OCI-LY7 (cell line): ENCODE results near the gene MOGAT3. TPM values are rescaled to one million over a fixed set of nuclear protein-coding genes. Genes with fewer than 3 reads are reported as not detected.

ENCODE experiments used
- BruUV-seq: library from RNA; stranded (reverse); fragments of 400-500 nt; replicated peaks from 2 replicates; lab custom pipeline; 2021; lab: Mats Ljungman, UMichigan
- CTCF ChIA-PET: fragments of 300-600 bp; sonication (Branson Sonifier 250); formaldehyde crosslinking; loops from one replicate; lab custom pipeline; 2022; ENCODE audit warnings: antibody characterized with exemption; ENCODE audit not compliant: unreplicated experiment; lab: Charles Lee
- POLR2A ChIA-PET: fragments of 300-600 bp; sonication (Branson Sonifier 250); formaldehyde crosslinking; loops from one replicate; lab custom pipeline; 2022; ENCODE audit warnings: antibody characterized with exemption; lab: Charles Lee
- DNase-seq: peaks from one replicate; pipeline ENCODE4 v3.0.0-alpha.2; 2015; ENCODE audit warnings: low spot score
- H2AFZ ChIP-seq: fragments of 200-600 bp; sonication (generic), shearing (Covaris generic); 2 replicates; pipeline ENCODE4 v1.6.1; 2014; ENCODE audit warnings: mild to moderate bottlenecking, antibody characterized with exemption, low read length, moderate library complexity
- H3K27ac ChIP-seq: fragments of 200-600 bp; sonication (generic); 2 replicates; pipeline ENCODE4 v1.5.1; 2014; ENCODE audit warnings: mixed run types, low read depth, mild to moderate bottlenecking, moderate library complexity, low read length, inconsistent platforms; ENCODE audit not compliant: poor library complexity, severe bottlenecking
- H3K36me3 ChIP-seq: fragments of 200-600 bp; sonication (generic); 2 replicates; pipeline ENCODE4 v1.6.1; 2014; ENCODE audit warnings: mild to moderate bottlenecking, antibody characterized with exemption, low read length, moderate library complexity, mixed read lengths; ENCODE audit not compliant: insufficient read depth
- H3K4me1 ChIP-seq: fragments of 200-600 bp; sonication (generic); 2 replicates; pipeline ENCODE4 v1.5.1; 2014; ENCODE audit warnings: mild to moderate bottlenecking, low read length; ENCODE audit not compliant: insufficient read depth, poor library complexity, severe bottlenecking
- H3K4me2 ChIP-seq: fragments of 200-600 bp; sonication (generic); 2 replicates; pipeline ENCODE4 v1.6.1; 2014; ENCODE audit warnings: mild to moderate bottlenecking, low read length
- H3K4me3 ChIP-seq: fragments of 200-600 bp; sonication (generic); 2 replicates; pipeline ENCODE4 v1.5.1; 2014; ENCODE audit warnings: mild to moderate bottlenecking, low read depth, low read length; ENCODE audit not compliant: poor library complexity, severe bottlenecking
- H3K79me2 ChIP-seq: fragments of 200-600 bp; sonication (generic); 2 replicates; pipeline ENCODE4 v1.6.1; 2016; ENCODE audit warnings: low read depth, mild to moderate bottlenecking, low read length, moderate library complexity, mixed read lengths; ENCODE audit not compliant: insufficient read depth
- H3K9me2 ChIP-seq: fragments of 200-600 bp; sonication (generic); 2 replicates; pipeline ENCODE4 v1.6.1; 2016; ENCODE audit warnings: mild to moderate bottlenecking, low read length, mixed read lengths; ENCODE audit not compliant: insufficient read depth
- H3K9me3 ChIP-seq: fragments of 200-600 bp; sonication (generic); 2 replicates; pipeline ENCODE4 v1.6.1; 2014; ENCODE audit warnings: mild to moderate bottlenecking, mixed run types, low read length, mixed read lengths
- H4K20me1 ChIP-seq: fragments of 200-600 bp; sonication (generic); 2 replicates; pipeline ENCODE4 v1.6.1; 2014; ENCODE audit warnings: mild to moderate bottlenecking, antibody characterized with exemption, low read length, moderate library complexity, mixed read lengths; ENCODE audit not compliant: insufficient read depth
- EZH2phosphoT487 ChIP-seq: fragments of 200-600 bp; sonication (generic); IDR thresholded peaks from 2 replicates; pipeline ENCODE4 v1.6.1; 2018; ENCODE audit warnings: low read depth, borderline replicate concordance, mild to moderate bottlenecking, mixed run types, antibody characterized with exemption, low read length, moderate library complexity, mixed read lengths
- intact Hi-C: fragments of 100-400 bp; cut with micrococcal nuclease; formaldehyde crosslinking; loops from one replicate; pipeline ENCODE4 v1.10.0; 2022; ENCODE audit not compliant: unreplicated experiment
- total RNA-seq, 2 experiments: library from RNA; depleted of rRNA in 1 of 2; stranded (reverse); fragments of >200 nt in 1 of 2; shearing (Covaris generic) in 1 of 2; gene quantifications; 2 replicates each; pipeline ENCODE4 v1.2.3, GENCODE V29; 2014 to 2022
- TF ChIP-seq, protein P1 (sequence below): fragments of 200-600 bp; sonication (generic); conservative IDR thresholded peaks from 2 replicates; pipeline ENCODE4 v1.5.1; 2014; ENCODE audit warnings: mild to moderate bottlenecking, antibody characterized with exemption, low read length, moderate library complexity, mixed read lengths

Gene MOGAT3
- total RNA-seq, 2 experiments from 2014 or later, result not detected

DNA sequence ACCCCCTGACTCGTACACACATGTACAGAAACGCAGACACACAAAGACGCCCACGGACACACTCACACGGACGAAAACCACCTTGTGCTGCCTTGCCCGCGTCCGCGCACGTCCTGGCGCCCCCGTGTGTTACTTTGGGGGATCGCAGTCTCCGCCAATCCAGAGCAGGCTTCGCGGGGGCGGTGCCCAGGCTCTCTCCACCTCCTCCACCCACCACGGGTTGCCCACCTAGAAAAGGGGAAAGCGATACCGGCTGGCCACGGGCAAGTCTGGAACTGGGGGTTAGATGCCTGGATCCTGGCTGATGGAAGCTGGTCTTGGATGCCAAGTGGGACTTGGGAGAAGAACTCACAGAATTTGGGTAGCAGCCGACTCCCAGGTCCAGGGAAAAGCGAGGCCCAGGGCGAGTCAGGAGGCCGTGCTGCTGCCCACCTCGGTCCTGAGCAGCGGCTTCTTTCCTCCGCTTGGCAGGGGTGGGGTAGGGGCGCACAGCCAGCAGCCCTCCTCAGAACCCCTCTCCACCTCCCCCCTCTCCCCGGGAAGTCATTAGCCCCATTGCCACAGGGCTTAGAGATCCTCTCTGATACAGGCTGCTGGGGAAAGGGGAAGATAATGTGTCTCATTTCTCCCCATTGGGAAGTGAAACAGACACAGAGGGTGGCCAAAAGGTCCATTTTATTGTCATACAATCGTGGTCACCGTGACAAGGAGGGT is 30.8 kb downstream of the MOGAT3 start:
- CTCF ChIA-PET, result no interaction called here
- no TSS peak for BruUV-seq
- Histone ChIP-seq H4K20me1 (no peaks in the 10 kb centered on the region), H3K4me1 (peaks cover 26% of the 10 kb centered on the region), H3K9me2 (no peaks in the 10 kb centered on the region), H2AFZ (0 out of 2 replicates have a peak overlapping the region, but pooled peaks have one; percentile 31), H3K4me3 (no peak overlapping the region), H3K4me2 (peak overlapping the region; percentile 53), H3K79me2 (no peaks in the 10 kb centered on the region), H3K36me3 (no peaks in the 10 kb centered on the region), H3K27ac (no peak overlapping the region), H3K9me3 (no peaks in the 10 kb centered on the region)
- intact Hi-C loops, result loop anchor here (1.0 kb wide), 1 partner anchor 26 kb away; no protein-coding TSS in a partner anchor
- DNase-seq, result peak; percentile 69
- POLR2A ChIA-PET, result interaction anchor here (0.5 to 0.6 kb wide), 2 partner anchors 13 to 339 kb away, joined by 4 to 6 read pairs; no protein-coding TSS in a partner anchor
- TF ChIP-seq EZH2phosphoT487, result no peak
- TF ChIP-seq, protein P1, sequence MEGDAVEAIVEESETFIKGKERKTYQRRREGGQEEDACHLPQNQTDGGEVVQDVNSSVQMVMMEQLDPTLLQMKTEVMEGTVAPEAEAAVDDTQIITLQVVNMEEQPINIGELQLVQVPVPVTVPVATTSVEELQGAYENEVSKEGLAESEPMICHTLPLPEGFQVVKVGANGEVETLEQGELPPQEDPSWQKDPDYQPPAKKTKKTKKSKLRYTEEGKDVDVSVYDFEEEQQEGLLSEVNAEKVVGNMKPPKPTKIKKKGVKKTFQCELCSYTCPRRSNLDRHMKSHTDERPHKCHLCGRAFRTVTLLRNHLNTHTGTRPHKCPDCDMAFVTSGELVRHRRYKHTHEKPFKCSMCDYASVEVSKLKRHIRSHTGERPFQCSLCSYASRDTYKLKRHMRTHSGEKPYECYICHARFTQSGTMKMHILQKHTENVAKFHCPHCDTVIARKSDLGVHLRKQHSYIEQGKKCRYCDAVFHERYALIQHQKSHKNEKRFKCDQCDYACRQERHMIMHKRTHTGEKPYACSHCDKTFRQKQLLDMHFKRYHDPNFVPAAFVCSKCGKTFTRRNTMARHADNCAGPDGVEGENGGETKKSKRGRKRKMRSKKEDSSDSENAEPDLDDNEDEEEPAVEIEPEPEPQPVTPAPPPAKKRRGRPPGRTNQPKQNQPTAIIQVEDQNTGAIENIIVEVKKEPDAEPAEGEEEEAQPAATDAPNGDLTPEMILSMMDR, result peak; percentile 91

DNA sequence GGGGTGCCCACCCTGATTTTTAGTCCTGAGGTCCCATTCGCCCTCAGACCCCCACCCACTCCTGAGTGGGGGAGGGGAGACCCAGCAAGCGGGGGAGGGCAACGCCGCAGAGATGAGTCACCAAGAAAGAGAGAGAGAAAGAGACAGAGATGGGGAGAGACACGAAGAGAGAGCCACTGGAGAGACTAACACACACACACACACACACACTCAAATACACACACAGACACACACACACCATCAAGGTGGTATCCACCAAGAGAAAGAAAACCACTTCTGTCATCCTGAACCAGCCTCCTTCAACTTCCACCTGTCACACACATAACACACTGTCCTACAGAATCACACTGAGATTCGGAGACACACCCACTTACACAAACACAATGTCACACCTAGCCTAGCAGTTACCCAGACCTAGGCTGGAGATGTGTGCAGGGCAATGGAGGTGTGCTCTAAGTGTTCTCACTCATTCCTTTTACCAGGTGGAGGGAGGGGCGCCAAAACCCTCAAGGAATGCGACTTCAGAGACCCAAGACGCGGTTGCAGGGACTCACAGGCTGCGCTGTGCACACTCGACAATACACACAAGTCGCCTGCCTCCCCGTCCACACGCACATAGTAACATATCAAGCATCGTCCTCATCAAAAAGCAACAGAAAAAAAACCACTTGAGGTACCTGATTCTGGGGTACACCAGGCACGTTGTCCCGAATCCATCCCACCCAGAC is 31.6 kb downstream of the MOGAT3 start:
- intact Hi-C loops, result loop anchor here (1.0 kb wide), 1 partner anchor 25 kb away; no protein-coding TSS in a partner anchor
- DNase-seq, result no peak
- 0 out of 2 replicates have a peak overlapping the region, but pooled peaks have one; percentile 31 for H2AFZ ChIP-seq
- H3K79me2 ChIP-seq, result no peaks in the 10 kb centered on the region
- ChIA-PET CTCF (no interaction called here), POLR2A (interaction anchor here (0.6 kb wide), 1 partner anchor 135 kb away, joined by 4 read pairs; no protein-coding TSS in a partner anchor)
- H3K27ac ChIP-seq, result no peak overlapping the region
- H3K4me1 ChIP-seq, result peaks cover 23% of the 10 kb centered on the region
- H3K4me2 ChIP-seq, result peak overlapping the region; percentile 53
- no peaks in the 10 kb centered on the region for H3K36me3 ChIP-seq
- BruUV-seq, result no TSS peak
- TF ChIP-seq EZH2phosphoT487, result no peak
- TF ChIP-seq, protein P1, result no peak
- no peak overlapping the region for H3K4me3 ChIP-seq
- H4K20me1 ChIP-seq, result no peaks in the 10 kb centered on the region
- no peaks in the 10 kb centered on the region for H3K9me3 ChIP-seq
- no peaks in the 10 kb centered on the region for H3K9me2 ChIP-seq
